Measurements from ENCODE around the gene EIF4E2. TPM values are rescaled to one million over a fixed set of nuclear protein-coding genes. Genes with fewer than 3 reads are reported as not detected.

The EIF4E2 gene
- total RNA-seq, 6 donors from 2014 or later: 24.1 to 96.4 (median 57.2) TPM

GRCh38 chr2:232598293-232598692, 47.8 kb downstream of the EIF4E2 start:
- DNase-seq (no peak), ATAC-seq (ENCODE audit: low FRiP score in 2 of 2) (no peak)
- 85 to 88% methylated on average over 4 of the region's 4 CpGs for WGBS, 2 donors

GRCh38 chr2:232600053-232600773, 49.7 kb downstream of the EIF4E2 start:
- DNase-seq: peak in 1 of 2 donors; percentile 39
- H3K27me3 ChIP-seq: no peaks in the 10 kb centered on the region
- ATAC-seq (ENCODE audit: low FRiP score in 2 of 2): peak in 1 of 2 donors; percentile 23

More at GRCh38 chr2:232598293-232598692, 47.8 kb downstream of the EIF4E2 start:
- Histone ChIP-seq H3K27ac (no peak overlapping the region), H3K4me1 (no peaks in the 10 kb centered on the region), H3K4me3 (no peak overlapping the region), H3K9me3 (no peaks in the 10 kb centered on the region), H3K36me3 (no peaks in the 10 kb centered on the region), H3K27me3 (no peaks in the 10 kb centered on the region)
- TF ChIP-seq EP300 (IDR thresholded peaks at IDR 0.05): no peak
- no peak for TF ChIP-seq POLR2A (IDR thresholded peaks at IDR 0.05)
- no peak for TF ChIP-seq CTCF (IDR thresholded peaks at IDR 0.05)

GRCh38 chr2:232603283-232603682, 52.8 kb downstream of the EIF4E2 start:
- H3K9me3 ChIP-seq: no peaks in the 10 kb centered on the region
- peaks cover 2 to 9% (median 5%) of the 10 kb centered on the region in 4 donors for H3K4me1 ChIP-seq
- no peak for ATAC-seq (ENCODE audit: low FRiP score in 2 of 2)
- H3K27me3 ChIP-seq: no peaks in the 10 kb centered on the region
- TF ChIP-seq CTCF (IDR thresholded peaks at IDR 0.05) (no peak), POLR2A (IDR thresholded peaks at IDR 0.05) (no peak), POLR2AphosphoS5 (IDR thresholded peaks at IDR 0.05) (no peak), EP300 (IDR thresholded peaks at IDR 0.05) (no peak)
- no peak overlapping the region for H3K27ac ChIP-seq
- no peak overlapping the region for H3K4me3 ChIP-seq
- 72 to 81% methylated on average over 3 of the region's 3 CpGs for WGBS, 2 donors
- DNase-seq: no peak
- H3K36me3 ChIP-seq: no peaks in the 10 kb centered on the region

More at GRCh38 chr2:232600053-232600773, 49.7 kb downstream of the EIF4E2 start:
- no peaks in the 10 kb centered on the region for H3K36me3 ChIP-seq
- no peak overlapping the region for H3K4me3 ChIP-seq
- no peak overlapping the region for H3K27ac ChIP-seq
- peaks cover 0 to under 1% (median 0%) of the 10 kb centered on the region in 4 donors for H3K4me1 ChIP-seq
- 90 to 93% methylated on average over 16 to 17 of the region's 17 CpGs for WGBS, 2 donors
- no peak for TF ChIP-seq POLR2A (IDR thresholded peaks at IDR 0.05)
- no peak for TF ChIP-seq EP300 (IDR thresholded peaks at IDR 0.05)
- TF ChIP-seq CTCF (IDR thresholded peaks at IDR 0.05): no peak
- no peak for TF ChIP-seq POLR2AphosphoS5 (IDR thresholded peaks at IDR 0.05)
- no peaks in the 10 kb centered on the region for H3K9me3 ChIP-seq

- DNase-seq (peak in 1 of 2 donors; percentile 51), ATAC-seq (ENCODE audit: low FRiP score in 2 of 2) (no peak)
- Histone ChIP-seq H3K4me1 (peaks cover 2 to 9% (median 5%) of the 10 kb centered on the region in 4 donors), H3K27ac (no peak overlapping the region), H3K36me3 (no peaks in the 10 kb centered on the region), H3K9me3 (no peaks in the 10 kb centered on the region), H3K4me3 (no peak overlapping the region), H3K27me3 (no peaks in the 10 kb centered on the region)
- TF ChIP-seq EP300 (IDR thresholded peaks at IDR 0.05) (no peak), POLR2A (IDR thresholded peaks at IDR 0.05) (no peak), POLR2AphosphoS5 (IDR thresholded peaks at IDR 0.05) (no peak), CTCF (IDR thresholded peaks at IDR 0.05) (no peak)
- WGBS, 2 donors: 92 to 95% methylated on average over 10 of the region's 10 CpGs
Observed at GRCh38 chr2:232604535-232604934, 54.0 kb downstream of the EIF4E2 start.

- peaks cover 2 to 9% (median 8%) of the 10 kb centered on the region in 4 donors for H3K4me1 ChIP-seq
- H3K36me3 ChIP-seq: no peaks in the 10 kb centered on the region
- no peaks in the 10 kb centered on the region for H3K9me3 ChIP-seq
- H3K27ac ChIP-seq: no peak overlapping the region
- ATAC-seq (ENCODE audit: low FRiP score in 2 of 2) (no peak), DNase-seq (no peak)
- no peak for TF ChIP-seq EP300 (IDR thresholded peaks at IDR 0.05)
- no peak for TF ChIP-seq POLR2A (IDR thresholded peaks at IDR 0.05)
- no peak overlapping the region for H3K4me3 ChIP-seq
- no peaks in the 10 kb centered on the region for H3K27me3 ChIP-seq
- WGBS, 2 donors: 91 to 92% methylated on average over 17 of the region's 17 CpGs
Observed at GRCh38 chr2:232607011-232607410, 56.5 kb downstream of the EIF4E2 start.

All from upper lobe of left lung (tissue), 6 donors.